Neural crest cell (in vitro differentiated cells): ENCODE data around the gene ELAVL1. TPM values are rescaled to one million over a fixed set of nuclear protein-coding genes. Genes with fewer than 3 reads are reported as not detected.

Experiments used
- DNase-seq: peaks from one replicate; pipeline ENCODE4 v3.0.0; 2021; ENCODE audit warnings: low read depth, mixed read lengths, low spot score
- H3K27ac Mint-ChIP-seq: one replicate; pipeline ENCODE4 v1.8.0; 2021; ENCODE audit warnings: mild to moderate bottlenecking, mixed read lengths; ENCODE audit not compliant: unreplicated experiment
- H3K27me3 Mint-ChIP-seq: 2 replicates; pipeline ENCODE4 v1.8.0; 2021; ENCODE audit warnings: low read depth, mild to moderate bottlenecking, mixed read lengths
- H3K36me3 Mint-ChIP-seq: 2 replicates; pipeline ENCODE4 v1.8.0; 2021; ENCODE audit warnings: low read depth, mild to moderate bottlenecking, mixed read lengths
- H3K4me1 Mint-ChIP-seq: 2 replicates; pipeline ENCODE4 v1.8.0; 2021; ENCODE audit warnings: mixed read lengths
- H3K4me3 Mint-ChIP-seq: one replicate; pipeline ENCODE4 v1.8.0; 2021; ENCODE audit warnings: mild to moderate bottlenecking, mixed read lengths
- H3K9me3 Mint-ChIP-seq: 2 replicates; pipeline ENCODE4 v1.8.0; 2021; ENCODE audit warnings: mixed read lengths
- total RNA-seq: library from RNA; stranded (reverse); gene quantifications from 2 replicates; pipeline ENCODE4 v1.2.1, GENCODE V29; 2021
- TF ChIP-seq, protein P1 (sequence below): fragments of 200-600 bp; sonication (generic); conservative IDR thresholded peaks from 2 replicates; pipeline ENCODE4 v1.5.0; 2021; ENCODE audit warnings: antibody characterized with exemption, mild to moderate bottlenecking

Gene ELAVL1
- total RNA-seq, 1 donor from 2014 or later, result 209 TPM

GRCh38 chr19:7977723-7978040 lies 27.8 kb downstream of the ELAVL1 start:
- TF ChIP-seq, protein P1, sequence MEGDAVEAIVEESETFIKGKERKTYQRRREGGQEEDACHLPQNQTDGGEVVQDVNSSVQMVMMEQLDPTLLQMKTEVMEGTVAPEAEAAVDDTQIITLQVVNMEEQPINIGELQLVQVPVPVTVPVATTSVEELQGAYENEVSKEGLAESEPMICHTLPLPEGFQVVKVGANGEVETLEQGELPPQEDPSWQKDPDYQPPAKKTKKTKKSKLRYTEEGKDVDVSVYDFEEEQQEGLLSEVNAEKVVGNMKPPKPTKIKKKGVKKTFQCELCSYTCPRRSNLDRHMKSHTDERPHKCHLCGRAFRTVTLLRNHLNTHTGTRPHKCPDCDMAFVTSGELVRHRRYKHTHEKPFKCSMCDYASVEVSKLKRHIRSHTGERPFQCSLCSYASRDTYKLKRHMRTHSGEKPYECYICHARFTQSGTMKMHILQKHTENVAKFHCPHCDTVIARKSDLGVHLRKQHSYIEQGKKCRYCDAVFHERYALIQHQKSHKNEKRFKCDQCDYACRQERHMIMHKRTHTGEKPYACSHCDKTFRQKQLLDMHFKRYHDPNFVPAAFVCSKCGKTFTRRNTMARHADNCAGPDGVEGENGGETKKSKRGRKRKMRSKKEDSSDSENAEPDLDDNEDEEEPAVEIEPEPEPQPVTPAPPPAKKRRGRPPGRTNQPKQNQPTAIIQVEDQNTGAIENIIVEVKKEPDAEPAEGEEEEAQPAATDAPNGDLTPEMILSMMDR, result no peak
- H3K36me3 Mint-ChIP-seq, result peaks cover 6% of the 10 kb centered on the region

DNA sequence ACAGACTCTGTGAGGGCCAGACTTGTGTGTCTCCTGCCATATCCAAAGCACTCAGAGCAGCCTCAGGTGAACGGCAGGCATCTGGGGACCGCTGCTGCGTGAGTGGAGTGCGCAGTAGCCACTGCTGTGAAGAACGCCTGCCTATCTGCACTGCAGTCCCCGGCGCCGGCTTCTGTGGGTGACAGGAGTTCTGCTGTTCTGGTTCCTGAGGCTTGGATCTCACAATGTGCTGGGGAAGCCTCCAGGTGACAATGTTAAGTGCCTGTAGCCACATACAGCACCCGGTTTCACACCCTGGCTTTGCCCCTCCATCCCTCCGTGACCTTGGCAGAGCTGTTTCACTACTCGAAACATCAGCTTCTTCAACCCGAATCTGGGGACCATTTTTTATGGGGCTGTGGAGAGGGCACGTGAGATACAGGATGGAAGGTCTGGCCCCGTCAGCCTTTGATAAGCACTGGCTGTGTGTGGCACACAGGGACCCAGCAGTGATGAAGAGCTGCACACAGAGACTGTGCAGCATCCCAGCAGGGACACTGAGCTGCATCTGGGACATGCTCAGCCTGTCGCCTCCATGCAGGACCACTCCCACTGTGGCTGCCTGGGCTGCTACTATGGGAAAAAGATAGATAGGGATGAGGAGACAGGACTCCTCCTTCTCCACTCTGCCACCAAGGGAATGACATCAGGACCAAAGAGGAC lies 28.3 kb downstream of the ELAVL1 start:
- H3K36me3 Mint-ChIP-seq, result peaks cover 6% of the 10 kb centered on the region
- H3K4me3 Mint-ChIP-seq, result no peak overlapping the region
- H3K27ac Mint-ChIP-seq, result no peak overlapping the region
- H3K27me3 Mint-ChIP-seq, result no peaks in the 10 kb centered on the region
- TF ChIP-seq, protein P1, result no peak
- no peak for DNase-seq
- H3K9me3 Mint-ChIP-seq, result no peaks in the 10 kb centered on the region
- no peaks in the 10 kb centered on the region for H3K4me1 Mint-ChIP-seq

More at GRCh38 chr19:7977723-7978040, 27.8 kb downstream of the ELAVL1 start:
- no peaks in the 10 kb centered on the region for H3K9me3 Mint-ChIP-seq
- no peak overlapping the region for H3K4me3 Mint-ChIP-seq
- H3K27ac Mint-ChIP-seq, result no peak overlapping the region
- DNase-seq, result no peak
- no peaks in the 10 kb centered on the region for H3K27me3 Mint-ChIP-seq
- no peaks in the 10 kb centered on the region for H3K4me1 Mint-ChIP-seq

GRCh38 chr19:7976461-7976860 lies 29.0 kb downstream of the ELAVL1 start:
- TF ChIP-seq, protein P1, result no peak
- H3K4me1 Mint-ChIP-seq, result no peaks in the 10 kb centered on the region
- H3K4me3 Mint-ChIP-seq, result no peak overlapping the region
- H3K27me3 Mint-ChIP-seq, result no peaks in the 10 kb centered on the region
- no peaks in the 10 kb centered on the region for H3K9me3 Mint-ChIP-seq
- DNase-seq, result no peak
- no peak overlapping the region for H3K27ac Mint-ChIP-seq
- peaks cover 6% of the 10 kb centered on the region for H3K36me3 Mint-ChIP-seq

- TF ChIP-seq, protein P1, result no peak
- Mint-ChIP-seq H3K4me3 (no peak overlapping the region), H3K27me3 (no peaks in the 10 kb centered on the region), H3K36me3 (peaks cover 9% of the 10 kb centered on the region), H3K27ac (no peak overlapping the region), H3K4me1 (no peaks in the 10 kb centered on the region), H3K9me3 (no peaks in the 10 kb centered on the region)
- DNase-seq, result no peak
Observed at GRCh38 chr19:7975037-7975436, 30.4 kb downstream of the ELAVL1 start.

- H3K9me3 Mint-ChIP-seq, result no peaks in the 10 kb centered on the region
- no peak overlapping the region for H3K4me3 Mint-ChIP-seq
- peaks cover 4% of the 10 kb centered on the region for H3K4me1 Mint-ChIP-seq
- H3K27me3 Mint-ChIP-seq, result no peaks in the 10 kb centered on the region
- peaks cover 9% of the 10 kb centered on the region for H3K36me3 Mint-ChIP-seq
- H3K27ac Mint-ChIP-seq, result no peak overlapping the region
- DNase-seq, result no peak
- TF ChIP-seq, protein P1, result no peak
Observed at GRCh38 chr19:7973883-7974282, 31.6 kb downstream of the ELAVL1 start.
